Measurements from ENCODE around the gene CNN1.
"Not testable (repeated sequence)": the region's sequence is repeated elsewhere in the genome, so short reads cannot be mapped to it uniquely, and the experiment has no call there.

CNN1 gene

DNA sequence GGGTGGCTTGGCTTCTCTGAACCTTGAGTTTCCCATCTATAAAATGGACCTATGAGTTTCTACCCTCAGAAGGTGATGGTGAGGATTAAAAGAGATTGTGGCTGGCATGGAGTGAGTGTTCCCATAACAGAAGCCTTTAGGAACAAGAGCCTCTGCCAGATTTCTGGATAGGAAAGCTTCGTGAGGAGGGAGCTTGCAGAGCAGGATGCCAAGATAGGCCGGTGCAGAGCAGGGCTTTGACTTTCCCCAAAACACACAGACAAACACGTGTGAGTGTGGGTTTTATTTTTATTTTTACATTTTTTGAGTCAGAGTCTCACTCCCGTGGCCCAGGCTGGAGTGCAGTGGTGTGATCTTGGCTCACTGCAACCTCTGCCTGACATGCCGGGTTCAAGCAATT lies 3.7 kb upstream of the CNN1 start:
- no peak for DNase-seq

- DNase-seq, result peak; percentile 87
These were observed 2.7 kb upstream of the CNN1 start for GRCh38 chr19:11535792-11536595.

- no peak for DNase-seq
These were observed 1.1 kb downstream of the CNN1 start for GRCh38 chr19:11539495-11540365.

- no peak for DNase-seq
These were observed 2.0 kb downstream of the CNN1 start for GRCh38 chr19:11540645-11541044.

- no peak for DNase-seq
These were observed 2.6 kb downstream of the CNN1 start for GRCh38 chr19:11541238-11541637.

GRCh38 chr19:11547929-11548700 lies 9.5 kb downstream of the CNN1 start:
- DNase-seq, result no peak

- DNase-seq, result no peak
These were observed 10.8 kb downstream of the CNN1 start for GRCh38 chr19:11549386-11549953.

GRCh38 chr19:11550265-11550664 lies 11.6 kb downstream of the CNN1 start:
- DNase-seq, result no peak

- DNase-seq, result no peak
These were observed 13.1 kb downstream of the CNN1 start for GRCh38 chr19:11551603-11552235.

GRCh38 chr19:11552666-11553372 lies 14.2 kb downstream of the CNN1 start:
- DNase-seq, result no peak

GRCh38 chr19:11554160-11554559 lies 15.5 kb downstream of the CNN1 start:
- DNase-seq, result no peak

GRCh38 chr19:11555246-11555645 lies 16.6 kb downstream of the CNN1 start:
- no peak for DNase-seq

DNA sequence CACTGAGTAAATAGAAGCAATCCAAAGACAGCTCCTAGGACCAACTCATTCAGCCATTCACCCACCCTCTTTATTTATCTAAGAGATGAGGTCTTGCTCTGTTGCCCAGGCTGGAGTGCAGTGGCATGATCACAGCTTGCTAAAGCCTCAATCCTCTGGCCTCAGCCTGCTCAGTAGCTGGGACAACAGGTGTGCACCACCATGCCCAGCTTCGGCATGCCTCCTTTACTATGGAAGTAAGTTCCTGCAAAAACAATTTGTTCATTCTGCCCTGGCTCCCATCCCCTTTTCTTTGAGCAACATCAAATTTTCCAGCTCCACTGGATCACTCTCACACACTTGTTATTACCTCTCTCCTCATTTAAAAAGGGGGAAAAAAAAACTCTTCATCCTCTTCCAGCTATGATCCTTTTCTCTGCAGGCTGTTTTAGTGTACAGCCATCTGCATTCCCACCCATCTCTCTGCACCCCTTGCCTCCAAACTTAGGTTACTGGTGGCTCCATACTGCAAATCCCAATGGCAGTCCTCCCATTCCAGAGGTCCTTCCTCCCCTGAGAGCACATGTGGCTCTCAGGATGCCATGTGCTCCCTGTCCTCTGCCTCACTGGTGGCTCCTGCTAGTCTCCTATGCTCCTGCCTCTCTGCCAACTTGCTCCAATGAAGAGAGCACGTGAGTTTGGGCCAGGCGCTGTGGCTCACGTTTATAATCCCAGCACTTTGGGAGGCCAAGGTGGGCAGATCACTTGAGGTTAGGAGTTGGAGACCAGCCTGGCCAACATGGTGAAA lies 18.2 kb downstream of the CNN1 start:
- DNase-seq, result no peak

GRCh38 chr19:11558881-11559828 lies 20.5 kb downstream of the CNN1 start, which contains the start of gene ELOF1:
Gene ELOF1 (minus strand): TSS chr19:11559230. CDS start chr19:11554347, 4,883 bp downstream.
- DNase-seq, result peak; percentile 98

- peak; percentile 72 for DNase-seq
These were observed 21.9 kb downstream of the CNN1 start for GRCh38 chr19:11560404-11561051.

DNA sequence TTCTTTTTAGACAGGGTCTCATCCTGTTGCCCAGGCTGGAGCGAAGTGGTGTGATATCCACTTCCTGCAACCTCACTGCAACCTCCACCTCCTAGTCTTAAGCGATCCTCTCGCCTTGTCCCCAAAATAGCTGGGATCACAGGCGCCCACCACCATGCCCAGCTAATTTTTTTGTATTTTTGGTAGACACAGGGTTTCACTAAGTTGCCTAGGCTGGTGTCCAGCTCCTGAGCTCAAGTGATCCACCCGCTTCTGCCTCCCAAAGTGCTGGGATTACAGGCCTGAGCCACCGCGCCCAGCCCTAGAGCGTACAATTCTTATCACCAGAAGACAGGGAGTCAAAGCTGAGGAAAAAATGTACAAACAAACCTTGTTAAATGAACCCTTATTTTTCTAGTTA lies 24.9 kb downstream of the CNN1 start:
- no peak for DNase-seq

DNA sequence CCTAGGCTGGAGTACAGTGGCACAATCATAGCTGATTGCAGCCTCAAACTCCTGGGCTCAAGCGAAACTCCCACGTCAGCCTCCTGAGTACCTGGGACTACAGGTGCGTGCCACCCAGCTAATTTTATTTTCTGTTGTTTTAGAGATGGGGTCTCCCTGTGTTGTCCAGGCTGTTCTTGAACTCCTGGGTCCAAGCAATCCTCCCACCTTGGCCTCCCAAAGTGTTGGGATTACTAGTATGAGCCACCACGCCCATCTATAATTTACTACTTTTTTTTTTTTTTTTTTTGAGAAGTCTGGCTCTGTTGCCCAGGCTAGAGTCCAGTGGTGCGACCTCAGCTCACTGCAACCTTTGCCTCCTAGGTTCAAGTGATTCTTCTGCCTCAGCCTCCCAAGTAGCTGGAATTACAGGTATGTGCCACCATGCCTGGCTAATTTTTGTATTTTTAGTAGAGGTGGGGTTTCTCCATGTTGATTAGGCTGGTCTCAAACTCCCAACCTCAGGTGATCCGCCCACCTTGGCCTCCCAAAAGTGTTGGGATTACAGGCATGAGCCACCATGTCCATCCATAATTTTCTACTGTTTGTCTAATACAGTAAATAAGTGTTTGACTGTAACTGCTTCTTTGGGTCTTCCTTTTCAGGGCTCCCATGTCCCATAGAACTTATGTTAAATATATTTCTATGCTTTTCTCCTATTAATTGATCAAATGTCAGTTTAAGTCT lies 25.6 kb downstream of the CNN1 start:
- DNase-seq, result not testable (repeated sequence)

- DNase-seq, result not testable (repeated sequence)
These were observed 27.0 kb downstream of the CNN1 start for GRCh38 chr19:11565649-11565980.

All from CD4-positive, alpha-beta T cell treated with Interleukin-17A for 4 hours (primary cell).